ENCODE data around the gene NONO. TPM values are rescaled to one million over a fixed set of nuclear protein-coding genes. Genes with fewer than 3 reads are reported as not detected.
"Not testable (repeated sequence)": the region's sequence is repeated elsewhere in the genome, so short reads cannot be mapped to it uniquely, and the experiment has no call there.

NONO gene
- total and polyA plus RNA-seq, 2 of the 4 experiments (the other 2 are of a cell fraction), result 199 to 609 TPM

DNA sequence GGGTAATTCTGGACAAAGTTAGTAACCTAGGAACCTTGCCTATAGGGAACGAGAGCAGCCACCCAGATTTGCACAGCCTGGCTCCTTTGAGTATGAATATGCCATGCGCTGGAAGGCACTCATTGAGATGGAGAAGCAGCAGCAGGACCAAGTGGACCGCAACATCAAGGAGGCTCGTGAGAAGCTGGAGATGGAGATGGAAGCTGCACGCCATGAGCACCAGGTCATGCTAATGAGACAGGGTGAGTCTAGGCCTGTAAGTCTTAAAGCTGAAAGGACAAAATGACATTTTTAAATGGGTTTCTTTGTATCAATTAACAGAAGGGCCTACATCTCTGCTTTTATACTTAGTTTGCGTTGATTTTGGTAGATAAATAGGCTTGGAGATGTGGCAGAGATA is 13.4 kb downstream of the NONO start (continued):
- no peak for TF ChIP-seq CTCF (conservative IDR thresholded peaks at IDR 0.05; ENCODE audit: low read depth, low read length)
- no peak for TF ChIP-seq POLR2A (IDR thresholded peaks at IDR 0.05; ENCODE audit: low read depth, low read length)
- no peak for TF ChIP-seq MAFK (IDR thresholded peaks at IDR 0.05; ENCODE audit: low read depth, low read length)

DNA sequence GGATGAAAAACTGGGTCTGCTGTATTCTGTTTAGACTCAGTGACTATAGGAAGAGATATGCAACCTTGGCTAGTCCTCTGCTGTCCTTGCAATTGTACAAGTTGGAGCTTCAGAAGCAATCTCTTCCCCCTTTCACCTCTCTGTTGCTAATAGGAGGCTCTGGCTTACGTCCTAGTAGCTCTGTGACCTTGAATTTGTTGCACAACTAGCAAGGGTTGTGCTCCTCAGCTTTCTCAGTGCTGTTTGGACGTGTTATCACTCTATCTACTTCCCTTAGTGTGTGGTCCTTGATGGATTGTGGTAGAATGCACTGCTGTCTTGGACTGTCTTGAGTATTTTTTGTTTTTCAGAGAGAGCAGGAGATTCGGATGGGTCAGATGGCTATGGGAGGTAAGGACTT is 14.7 kb downstream of the NONO start:
- H3K4me1 ChIP-seq (ENCODE audit: control insufficient read depth, insufficient read depth, low read length), result no peaks in the 10 kb centered on the region
- H2BK20ac ChIP-seq (ENCODE audit: low read depth, low read length), result no peak overlapping the region
- H4K20me1 ChIP-seq (ENCODE audit: insufficient read depth, low read length), result peaks cover 10% of the 10 kb centered on the region; the same call in 1 of the 2 replicates
- ChIA-PET POLR2A (ENCODE audit: unreplicated experiment) (no interaction called here), CTCF (no interaction called here)
- no peak overlapping the region for H3K4me3 ChIP-seq (ENCODE audit: insufficient read depth, low read depth, low read length)
- no peak overlapping the region for H4K5ac ChIP-seq (ENCODE audit: low read depth, low read length)
- no peak overlapping the region for H2BK120ac ChIP-seq (ENCODE audit: low read depth, low read length)
- no peaks in the 10 kb centered on the region for H3K9me3 ChIP-seq (ENCODE audit: control insufficient read depth, insufficient read depth, low read length)
- H3K4ac ChIP-seq (ENCODE audit: low read depth, low read length), result no peak overlapping the region
- WGBS, 2 experiments (ENCODE audit: extremely low coverage in 2 of 2, insufficient read length in 1 of 2), result 60% methylated on average over 1 of the region's 3 CpGs; no CpG with 5 or more reads in 1 of the 2 experiments
- no TSS peak for BruUV-seq (replicated peaks)
- no peak overlapping the region for H3K4me2 ChIP-seq (ENCODE audit: low read depth, low read length)
- DNase-seq (no peak), ATAC-seq (ENCODE audit: low read depth) (no peak)
- TF ChIP-seq SMC3 (IDR thresholded peaks at IDR 0.05; ENCODE audit: low read depth, low read length), result no peak
- no peak overlapping the region for H3K14ac ChIP-seq (replicated peaks; ENCODE audit: low read depth, low read length)
- H3K18ac ChIP-seq (ENCODE audit: low read depth, low read length), result no peak overlapping the region
- dilution Hi-C loops (cut with HindIII; ENCODE audit: low sequenced_read_pairs, unreplicated experiment) (no loop called here), intact Hi-C loops (cut with micrococcal nuclease) (no loop called here), in situ Hi-C loops (cut with MboI; ENCODE audit: low sequenced_read_pairs) (no loop called here)
- no peak overlapping the region for H2AK9ac ChIP-seq (replicated peaks; ENCODE audit: low read depth, low read length, poor library complexity)
- H3K23ac ChIP-seq (ENCODE audit: low read depth, low read length), result no peak overlapping the region
- H3K79me1 ChIP-seq (ENCODE audit: low read depth in 1 of 2, low read length in 2 of 2), result peaks cover 12 to 17% of the 10 kb centered on the region in 2 experiments; a peak in 3 of 4 replicates
- no peak overlapping the region for H3K27ac ChIP-seq (ENCODE audit: insufficient read depth, low read length)
- peaks cover 6% of the 10 kb centered on the region; the same call in 1 of the 2 replicates for H3K9me1 ChIP-seq (ENCODE audit: insufficient read depth, low read length)
- no peak overlapping the region for H2BK5ac ChIP-seq (ENCODE audit: low read depth, low read length, poor library complexity, severe bottlenecking)
- H2AFZ ChIP-seq (replicated peaks; ENCODE audit: low read length, poor library complexity), result no peak overlapping the region
- no peak overlapping the region for H3K9ac ChIP-seq (ENCODE audit: low read depth, low read length)
- H3K27me3 ChIP-seq (ENCODE audit: control insufficient read depth, insufficient read depth, low read length), result no peaks in the 10 kb centered on the region
- no peak overlapping the region for H4K91ac ChIP-seq (ENCODE audit: insufficient read depth, low read depth, low read length)
- no peak overlapping the region for H2BK15ac ChIP-seq (ENCODE audit: low read depth, low read length)
- no peak overlapping the region for H2AK5ac ChIP-seq (ENCODE audit: low read depth, low read length)
- H3K56ac ChIP-seq (ENCODE audit: extremely low read depth, insufficient read depth, low read length), result no peak overlapping the region
- peaks cover 44% of the 10 kb centered on the region for H3K36me3 ChIP-seq (ENCODE audit: control insufficient read depth, insufficient read depth, low read length)
- no peak overlapping the region for H4K8ac ChIP-seq (ENCODE audit: low read depth in 2 of 2, low read length in 2 of 2)

GRCh38 chrX:71300064-71300463 is 16.6 kb downstream of the NONO start:
- intact Hi-C loops (cut with micrococcal nuclease); BruUV-seq (replicated peaks); CTCF ChIA-PET; H3K27me3 ChIP-seq (ENCODE audit: control insufficient read depth, insufficient read depth, low read length); H2BK20ac ChIP-seq (ENCODE audit: low read depth, low read length); H3K4ac ChIP-seq (ENCODE audit: low read depth, low read length); H3K23ac ChIP-seq (ENCODE audit: low read depth, low read length); in situ Hi-C loops (cut with MboI; ENCODE audit: low sequenced_read_pairs); H3K27ac ChIP-seq (ENCODE audit: insufficient read depth, low read length); H3K9me3 ChIP-seq (ENCODE audit: control insufficient read depth, insufficient read depth, low read length); H3K18ac ChIP-seq (ENCODE audit: low read depth, low read length); dilution Hi-C loops (cut with HindIII; ENCODE audit: low sequenced_read_pairs, unreplicated experiment); H2AFZ ChIP-seq (replicated peaks; ENCODE audit: low read length, poor library complexity); H3K56ac ChIP-seq (ENCODE audit: extremely low read depth, insufficient read depth, low read length); DNase-seq; H3K14ac ChIP-seq (replicated peaks; ENCODE audit: low read depth, low read length); H4K91ac ChIP-seq (ENCODE audit: insufficient read depth, low read depth, low read length); POLR2A ChIA-PET (ENCODE audit: unreplicated experiment); H2AK5ac ChIP-seq (ENCODE audit: low read depth, low read length); H4K8ac ChIP-seq (ENCODE audit: low read depth in 2 of 2, low read length in 2 of 2); H2BK15ac ChIP-seq (ENCODE audit: low read depth, low read length); H2AK9ac ChIP-seq (replicated peaks; ENCODE audit: low read depth, low read length, poor library complexity); ATAC-seq (ENCODE audit: low read depth); H2BK5ac ChIP-seq (ENCODE audit: low read depth, low read length, poor library complexity, severe bottlenecking); H3K4me1 ChIP-seq (ENCODE audit: control insufficient read depth, insufficient read depth, low read length); H4K5ac ChIP-seq (ENCODE audit: low read depth, low read length); H3K9ac ChIP-seq (ENCODE audit: low read depth, low read length); H3K4me3 ChIP-seq (ENCODE audit: insufficient read depth, low read depth, low read length); H3K4me2 ChIP-seq (ENCODE audit: low read depth, low read length); H3K9me1 ChIP-seq (ENCODE audit: insufficient read depth, low read length); H2BK120ac ChIP-seq (ENCODE audit: low read depth, low read length): not testable (repeated sequence)
- Histone ChIP-seq H4K20me1 (ENCODE audit: insufficient read depth, low read length) (peaks cover 10% of the 10 kb centered on the region; the same call in 1 of the 2 replicates), H3K79me1 (ENCODE audit: low read depth in 1 of 2, low read length in 2 of 2) (peaks cover 12 to 19% of the 10 kb centered on the region in 2 experiments), H3K36me3 (ENCODE audit: control insufficient read depth, insufficient read depth, low read length) (peaks cover 36% of the 10 kb centered on the region)
- WGBS, 2 experiments (ENCODE audit: extremely low coverage in 2 of 2, insufficient read length in 1 of 2), result no CpG with 5 or more reads among the region's 7 CpGs

All from IMR-90 (cell line).